H1 (cell line): ENCODE data around the gene LYPD3.

ENCODE experiments used
- BRCA1 ChIP-seq: IDR thresholded peaks from 2 replicates; pipeline ENCODE4 v1.6.1; 2012; ENCODE audit warnings: low read depth, low read length, improper control_type of control experiment
- CBX5 ChIP-seq: fragments of 300-800, 300-1000 bp; sonication (generic); IDR thresholded peaks from 2 replicates; pipeline ENCODE4 v1.7.1; 2016; ENCODE audit warnings: antibody characterized with exemption, low read length, low read depth
- CTCF ChIP-seq, 3 experiments: IDR thresholded peaks; 1 replicate in 2 of 3; 2 replicates in 1 of 3; pipeline versions ENCODE4 v1.5.1 to v1.6.1; 2011; ENCODE audit warnings: low read length in 3 of 3, mild to moderate bottlenecking in 3 of 3, inconsistent platforms in 2 of 3, low read depth in 1 of 3, moderate library complexity in 1 of 3; ENCODE audit not compliant: insufficient read depth in 1 of 3; ENCODE audit errors: control extremely low read depth in 1 of 3
- GABPA ChIP-seq: IDR thresholded peaks from 2 replicates; pipeline ENCODE4 v1.6.1; 2011; ENCODE audit warnings: mild to moderate bottlenecking, low read length, moderate library complexity, borderline replicate concordance; ENCODE audit not compliant: insufficient read depth
- JUND ChIP-seq: IDR thresholded peaks from 2 replicates; pipeline ENCODE4 v1.6.1; 2011; ENCODE audit warnings: mild to moderate bottlenecking, improper control_type of control experiment, low read length
- POLR2AphosphoS5 ChIP-seq: IDR thresholded peaks from 2 replicates; pipeline ENCODE4 v1.6.1; 2011; ENCODE audit warnings: low read depth, low read length
- SP2 ChIP-seq: IDR thresholded peaks from 2 replicates; pipeline ENCODE4 v1.6.1; 2012; ENCODE audit warnings: mild to moderate bottlenecking, low read length, inconsistent platforms
- TAF1 ChIP-seq: IDR thresholded peaks from 2 replicates; pipeline ENCODE4 v1.6.1; 2011; ENCODE audit warnings: mild to moderate bottlenecking, low read depth, low read length
- TEAD4 ChIP-seq: IDR thresholded peaks from 2 replicates; pipeline ENCODE4 v1.6.1; 2012; ENCODE audit warnings: low read depth, low read length, inconsistent platforms, mixed read lengths
- USF2 ChIP-seq: IDR thresholded peaks from 2 replicates; pipeline ENCODE4 v1.6.1; 2011; ENCODE audit warnings: low read length, improper control_type of control experiment

GRCh38 chr19:43502419-43502976 is 37.1 kb upstream of the LYPD3 start:
- no peak for TF ChIP-seq TEAD4
- no peak for TF ChIP-seq BRCA1
- TF ChIP-seq POLR2AphosphoS5: no peak
- no peak for TF ChIP-seq SP2
- no peak for TF ChIP-seq CBX5
- no peak for TF ChIP-seq CTCF (IDR thresholded peaks at IDR 0.05; ENCODE audit: control extremely low read depth in 1 of 3, insufficient read depth in 1 of 3, low read depth in 1 of 3, low read length in 3 of 3)
- TF ChIP-seq GABPA: no peak
- no peak for TF ChIP-seq JUND
- no peak for TF ChIP-seq TAF1
- TF ChIP-seq USF2: no peak
